ENCODE data around the gene ZNF581.

The ZNF581 gene

GRCh38 chr19:55668603-55669348, 25.3 kb downstream of the ZNF581 start:
- FAIRE-seq = no peak

- FAIRE-seq = no peak
Measured at GRCh38 chr19:55669418-55670279, 26.2 kb downstream of the ZNF581 start.

GRCh38 chr19:55670280-55671053, 27.0 kb downstream of the ZNF581 start:
- FAIRE-seq = no peak

- no peak for FAIRE-seq
Measured at GRCh38 chr19:55671054-55671378, 27.6 kb downstream of the ZNF581 start.

GRCh38 chr19:55672418-55672817, 29.0 kb downstream of the ZNF581 start:
- FAIRE-seq = no peak

GRCh38 chr19:55673465-55673864, 30.0 kb downstream of the ZNF581 start:
- no peak for FAIRE-seq

GRCh38 chr19:55673889-55674288, 30.4 kb downstream of the ZNF581 start:
- FAIRE-seq = no peak

GRCh38 chr19:55674459-55674840, 31.0 kb downstream of the ZNF581 start:
- no peak for FAIRE-seq

GRCh38 chr19:55674841-55675660, 31.6 kb downstream of the ZNF581 start, which contains the start of gene EPN1:
Gene EPN1, plus strand, starts transcription at chr19:55675226. Its CDS starts 3,402 bp downstream, at chr19:55678628.
- FAIRE-seq = peak; percentile 52

- FAIRE-seq = no peak
Measured at GRCh38 chr19:55675661-55676354, 32.4 kb downstream of the ZNF581 start.

- no peak for FAIRE-seq
Measured at GRCh38 chr19:55676383-55676782, 32.9 kb downstream of the ZNF581 start.

- no peak for FAIRE-seq
Measured at GRCh38 chr19:55676889-55677505, 33.5 kb downstream of the ZNF581 start.

GRCh38 chr19:55677572-55678028, 34.2 kb downstream of the ZNF581 start:
- FAIRE-seq = no peak

- no peak for FAIRE-seq
Measured at GRCh38 chr19:55678121-55678671, 34.7 kb downstream of the ZNF581 start.

GRCh38 chr19:55679343-55680257, 36.2 kb downstream of the ZNF581 start:
- FAIRE-seq = no peak

- no peak for FAIRE-seq
Measured at GRCh38 chr19:55680339-55681130, 37.1 kb downstream of the ZNF581 start.

GRCh38 chr19:55681131-55682092, 38.0 kb downstream of the ZNF581 start:
- FAIRE-seq = no peak

All from A204.1 (cell line).